Spinal cord (tissue), 10 donors: ENCODE measurements around the gene PAX5. TPM values are rescaled to one million over a fixed set of nuclear protein-coding genes. Genes with fewer than 3 reads are reported as not detected.
A peak's percentile ranks its signal among the peaks of the same experiment; 100 is the strongest.

Experiments
- DNase-seq, 6 donors: peaks; one replicate each; pipeline versions ENCODE4 v3.0.0 to v3.0.0-alpha.2; 2013 to 2015; ENCODE audit warnings: low spot score in 6 of 6, low read depth in 4 of 6
- H3K27ac ChIP-seq: one replicate; pipeline ENCODE4 v1.5.1; 2013; ENCODE audit warnings: low read depth, low read length, control low read depth
- H3K27me3 ChIP-seq: one replicate; pipeline ENCODE4 v1.6.1; 2013; ENCODE audit warnings: low read length; ENCODE audit not compliant: control insufficient read depth, insufficient read depth
- H3K36me3 ChIP-seq: one replicate; pipeline ENCODE4 v1.6.1; 2013; ENCODE audit warnings: low read length; ENCODE audit not compliant: control insufficient read depth, insufficient read depth
- H3K4me1 ChIP-seq: one replicate; pipeline ENCODE4 v1.6.1; 2013; ENCODE audit warnings: low read length; ENCODE audit not compliant: control insufficient read depth, insufficient read depth
- H3K4me3 ChIP-seq: one replicate; pipeline ENCODE4 v1.5.1; 2013; ENCODE audit warnings: low read depth, low read length, control low read depth
- H3K9me3 ChIP-seq: one replicate; pipeline ENCODE4 v1.6.1; 2013; ENCODE audit warnings: low read length; ENCODE audit not compliant: control insufficient read depth, insufficient read depth
- WGBS: methylation state at CpG from one replicate; pipeline ENCODE4 v1.1.5; 2013; ENCODE audit warnings: missing lambda C conversion rate; ENCODE audit not compliant: insufficient coverage; 5-methylcytosine and 5-hydroxymethylcytosine counted together
- polyA plus RNA-seq, 2 donors: library from polyadenylated mRNA; unstranded; fragments of 120-200 nt; gene quantifications; one replicate each; pipeline ENCODE4 v1.2.1, GENCODE V29; 2013; ENCODE audit not compliant: insufficient read length in 2 of 2
- total RNA-seq, 2 donors: library from RNA; depleted of rRNA in 1 of 2; stranded (reverse); fragments of 120-200 nt in 1 of 2; fragments of >200 nt in 1 of 2; gene quantifications; one replicate each; pipeline versions ENCODE4 v1.2.3 to v1.2.4, GENCODE V29; 2013 to 2014
- donor health status: healthy.

PAX5 gene
- total and polyA plus RNA-seq, 4 donors = 0.89 to 2.6 (median 1.1) TPM

- no peak overlapping the region for H3K4me3 ChIP-seq
- DNase-seq = peak in 5 of 6 donors; percentile 21 to 80 (median 50)
- peak overlapping the region; percentile 29 for H3K27ac ChIP-seq
- peaks cover 20% of the 10 kb centered on the region for H3K4me1 ChIP-seq
- no peaks in the 10 kb centered on the region for H3K36me3 ChIP-seq
- H3K9me3 ChIP-seq = no peaks in the 10 kb centered on the region
- H3K27me3 ChIP-seq = no peaks in the 10 kb centered on the region
- 27% methylated on average over 6 of the region's 7 CpGs for WGBS
Observed at GRCh38 chr9:36828611-36829013, 205.5 kb downstream of the PAX5 start.

GRCh38 chr9:36827593-36827992, 206.5 kb downstream of the PAX5 start:
- no peaks in the 10 kb centered on the region for H3K36me3 ChIP-seq
- no peaks in the 10 kb centered on the region for H3K27me3 ChIP-seq
- no peaks in the 10 kb centered on the region for H3K9me3 ChIP-seq
- peaks cover 20% of the 10 kb centered on the region for H3K4me1 ChIP-seq
- 50% methylated on average over 5 of the region's 5 CpGs for WGBS
- H3K4me3 ChIP-seq = no peak overlapping the region
- H3K27ac ChIP-seq = no peak overlapping the region
- DNase-seq = no peak

- Histone ChIP-seq H3K4me1 (peaks cover 17% of the 10 kb centered on the region), H3K4me3 (no peak overlapping the region), H3K27ac (no peak overlapping the region), H3K27me3 (no peaks in the 10 kb centered on the region), H3K9me3 (no peaks in the 10 kb centered on the region), H3K36me3 (no peaks in the 10 kb centered on the region)
- no peak for DNase-seq
- WGBS = 91% methylated on average over 3 of the region's 4 CpGs
Observed at GRCh38 chr9:36826581-36826980, 207.5 kb downstream of the PAX5 start.

- Histone ChIP-seq H3K4me1 (peaks cover 16% of the 10 kb centered on the region), H3K27ac (no peak overlapping the region), H3K4me3 (no peak overlapping the region), H3K9me3 (no peaks in the 10 kb centered on the region), H3K36me3 (no peaks in the 10 kb centered on the region), H3K27me3 (no peaks in the 10 kb centered on the region)
- WGBS = 97% methylated on average over 8 of the region's 8 CpGs
- no peak for DNase-seq
Observed at GRCh38 chr9:36825179-36825578, 208.9 kb downstream of the PAX5 start.

GRCh38 chr9:36823934-36824333, 210.1 kb downstream of the PAX5 start:
- H3K27me3 ChIP-seq = no peaks in the 10 kb centered on the region
- H3K4me3 ChIP-seq = no peak overlapping the region
- peaks cover 21% of the 10 kb centered on the region for H3K4me1 ChIP-seq
- no peaks in the 10 kb centered on the region for H3K9me3 ChIP-seq
- H3K27ac ChIP-seq = no peak overlapping the region
- H3K36me3 ChIP-seq = no peaks in the 10 kb centered on the region
- no peak for DNase-seq
- 77% methylated on average over 4 of the region's 5 CpGs for WGBS

- Histone ChIP-seq H3K36me3 (no peaks in the 10 kb centered on the region), H3K27ac (no peak overlapping the region), H3K4me1 (peaks cover 22% of the 10 kb centered on the region), H3K9me3 (no peaks in the 10 kb centered on the region), H3K27me3 (no peaks in the 10 kb centered on the region), H3K4me3 (no peak overlapping the region)
- 100% methylated on average over 3 of the region's 6 CpGs for WGBS
- no peak for DNase-seq
Observed at GRCh38 chr9:36823466-36823865, 210.6 kb downstream of the PAX5 start.

- H3K36me3 ChIP-seq = no peaks in the 10 kb centered on the region
- H3K4me3 ChIP-seq = no peak overlapping the region
- H3K27me3 ChIP-seq = peaks cover 3% of the 10 kb centered on the region
- H3K27ac ChIP-seq = no peak overlapping the region
- no peaks in the 10 kb centered on the region for H3K9me3 ChIP-seq
- DNase-seq = peak in 1 of 6 donors; percentile 17
- WGBS = 11% methylated on average over 1 of the region's 6 CpGs
- H3K4me1 ChIP-seq = peaks cover 22% of the 10 kb centered on the region
Observed at GRCh38 chr9:36822201-36822600, 211.9 kb downstream of the PAX5 start.

- H3K27me3 ChIP-seq = peaks cover 3% of the 10 kb centered on the region
- H3K9me3 ChIP-seq = no peaks in the 10 kb centered on the region
- no peaks in the 10 kb centered on the region for H3K36me3 ChIP-seq
- H3K4me1 ChIP-seq = peaks cover 17% of the 10 kb centered on the region
- DNase-seq = no peak
- 78% methylated on average over 20 of the region's 21 CpGs for WGBS
- no peak overlapping the region for H3K27ac ChIP-seq
- no peak overlapping the region for H3K4me3 ChIP-seq
Observed at GRCh38 chr9:36820392-36820861, 213.6 kb downstream of the PAX5 start.

GRCh38 chr9:36818965-36819870, 214.8 kb downstream of the PAX5 start:
- Histone ChIP-seq H3K4me1 (peaks cover 17% of the 10 kb centered on the region), H3K4me3 (no peak overlapping the region), H3K9me3 (no peaks in the 10 kb centered on the region), H3K27ac (no peak overlapping the region), H3K36me3 (no peaks in the 10 kb centered on the region), H3K27me3 (peaks cover 3% of the 10 kb centered on the region)
- 30% methylated on average over 26 of the region's 35 CpGs for WGBS
- DNase-seq = peak in 2 of 6 donors; percentile 71 to 86
